Smooth muscle cell (in vitro differentiated cells): ENCODE results near the gene OTX1. TPM values are rescaled to one million over a fixed set of nuclear protein-coding genes. Genes with fewer than 3 reads are reported as not detected.

ENCODE experiments used
- DNase-seq: peaks from one replicate; lab custom pipeline; 2025; ENCODE audit not compliant: unreplicated experiment; lab: John Stamatoyannopoulos, UW
- H2AFZ ChIP-seq: fragments of 200-600 bp; sonication (generic); 2 replicates; pipeline ENCODE4 v1.6.0; 2016; ENCODE audit warnings: antibody characterized with exemption, low read depth, mild to moderate bottlenecking
- H3F3A ChIP-seq: fragments of 200-600 bp; sonication (generic); 2 replicates; pipeline ENCODE4 v1.6.0; 2017; ENCODE audit warnings: antibody characterized with exemption, low read depth
- H3K27ac ChIP-seq: fragments of 200-600 bp; sonication (generic); 2 replicates; pipeline ENCODE4 v1.5.1; 2016; ENCODE audit warnings: low read depth, mild to moderate bottlenecking
- H3K27me3 ChIP-seq: fragments of 200-600 bp; sonication (generic); 2 replicates; pipeline ENCODE4 v1.6.1; 2016; ENCODE audit warnings: low read depth, mild to moderate bottlenecking
- H3K36me3 ChIP-seq: fragments of 200-600 bp; sonication (generic); 2 replicates; pipeline ENCODE4 v1.5.1; 2016; ENCODE audit warnings: low read depth
- H3K4me1 ChIP-seq: fragments of 200-600 bp; sonication (generic); 2 replicates; pipeline ENCODE4 v1.5.1; 2016; ENCODE audit warnings: low read depth
- H3K4me2 ChIP-seq: fragments of 200-600 bp; sonication (generic); 2 replicates; pipeline ENCODE4 v1.6.0; 2016; ENCODE audit warnings: mild to moderate bottlenecking
- H3K4me3 ChIP-seq: fragments of 200-600 bp; sonication (generic); 2 replicates; pipeline ENCODE4 v1.5.1; 2016; ENCODE audit warnings: mild to moderate bottlenecking
- H3K79me2 ChIP-seq: fragments of 200-600 bp; sonication (generic); 2 replicates; pipeline ENCODE4 v1.6.0; 2016; ENCODE audit warnings: low read depth, mild to moderate bottlenecking
- H3K9ac ChIP-seq: fragments of 200-600 bp; sonication (generic); 2 replicates; pipeline ENCODE4 v1.6.0; 2016; ENCODE audit warnings: low read depth
- H3K9me3 ChIP-seq: fragments of 200-600 bp; sonication (generic); replicated peaks from 2 replicates; pipeline ENCODE4 v1.5.1; 2016; ENCODE audit warnings: low read depth
- H4K20me1 ChIP-seq: fragments of 200-600 bp; sonication (generic); 2 replicates; pipeline ENCODE4 v1.6.0; 2016; ENCODE audit warnings: low read depth
- CTCF ChIP-seq: fragments of 200-600 bp; sonication (generic); IDR thresholded peaks from 2 replicates; pipeline ENCODE4 v1.5.1; 2017; ENCODE audit warnings: borderline replicate concordance, mild to moderate bottlenecking, antibody characterized with exemption; ENCODE audit not compliant: insufficient read depth, poor library complexity, severe bottlenecking
- WGBS: methylation state at CpG from one replicate; pipeline ENCODE4 v1.1.7; 2016; ENCODE audit warnings: low lambda C conversion rate; 5-methylcytosine and 5-hydroxymethylcytosine counted together
- polyA plus RNA-seq: library from polyadenylated mRNA; unstranded; fragments of >200 nt; fragmentation: Nextera tagmentation; extraction: Ambion mirVana; gene quantifications from 2 replicates; pipeline ENCODE4 v1.2.1, GENCODE V29; 2016
- total RNA-seq: library from RNA; depleted of rRNA; stranded (reverse); fragments of >200 nt; gene quantifications from 2 replicates; pipeline ENCODE4 v1.2.3, GENCODE V29; 2014

Gene OTX1
- total and polyA plus RNA-seq, 2 experiments from 2014 or later: 0.35 TPM; not detected in 1

- Histone ChIP-seq H3K4me3 (no peak overlapping the region), H3K9me3 (no peaks in the 10 kb centered on the region), H3K79me2 (no peaks in the 10 kb centered on the region), H3F3A (no peaks in the 10 kb centered on the region), H4K20me1 (peaks cover 9% of the 10 kb centered on the region), H3K4me2 (peak overlapping the region; percentile 75), H3K27me3 (peaks cover 100% of the 10 kb centered on the region), H3K27ac (no peak overlapping the region), H3K9ac (no peak overlapping the region), H2AFZ (no peak overlapping the region), H3K36me3 (no peaks in the 10 kb centered on the region), H3K4me1 (peaks cover 51% of the 10 kb centered on the region)
- 6% methylated on average over 49 of the region's 49 CpGs for WGBS
- no peak for TF ChIP-seq CTCF
- DNase-seq: no peak
These were observed 5.7 kb downstream of the OTX1 start for GRCh38 chr2:63056107-63057050.

- Histone ChIP-seq H3K4me2 (peak overlapping the region; percentile 70), H3K27me3 (peaks cover 100% of the 10 kb centered on the region)
- WGBS: 6% methylated on average over 35 of the region's 35 CpGs
These were observed 6.9 kb downstream of the OTX1 start for GRCh38 chr2:63057249-63058143.

GRCh38 chr2:63058144-63058920, 7.7 kb downstream of the OTX1 start:
- no peak overlapping the region for H3K27ac ChIP-seq
- no peak for DNase-seq
- H3F3A ChIP-seq: no peaks in the 10 kb centered on the region
- H3K4me2 ChIP-seq: peak overlapping the region; percentile 52
- WGBS: 5% methylated on average over 35 of the region's 35 CpGs
- peaks cover 51% of the 10 kb centered on the region for H3K4me1 ChIP-seq
- no peaks in the 10 kb centered on the region for H3K79me2 ChIP-seq
- no peak for TF ChIP-seq CTCF
- H3K27me3 ChIP-seq: peaks cover 100% of the 10 kb centered on the region
- H3K9me3 ChIP-seq: no peaks in the 10 kb centered on the region
- no peak overlapping the region for H3K4me3 ChIP-seq
- H3K36me3 ChIP-seq: no peaks in the 10 kb centered on the region
- H2AFZ ChIP-seq: no peak overlapping the region
- no peak overlapping the region for H3K9ac ChIP-seq
- H4K20me1 ChIP-seq: peaks cover 9% of the 10 kb centered on the region

More at GRCh38 chr2:63057249-63058143, 6.9 kb downstream of the OTX1 start:
- no peak for TF ChIP-seq CTCF
- Histone ChIP-seq H3F3A (no peaks in the 10 kb centered on the region), H3K9ac (no peak overlapping the region), H2AFZ (no peak overlapping the region), H3K27ac (no peak overlapping the region), H3K9me3 (no peaks in the 10 kb centered on the region), H3K4me3 (no peak overlapping the region), H4K20me1 (peaks cover 9% of the 10 kb centered on the region), H3K36me3 (no peaks in the 10 kb centered on the region), H3K4me1 (peaks cover 51% of the 10 kb centered on the region), H3K79me2 (no peaks in the 10 kb centered on the region)
- no peak for DNase-seq
